ENCODE results near the gene DCDC1. TPM values are rescaled to one million over a fixed set of nuclear protein-coding genes. Genes with fewer than 3 reads are reported as not detected.

DCDC1 gene
- total and polyA plus RNA-seq, 9 of the 15 experiments (the other 6 are each of a cell fraction or from before 2014, with no cell fraction given): 0.05 to 0.18 (median 0.08) TPM; not detected in 3

DNA sequence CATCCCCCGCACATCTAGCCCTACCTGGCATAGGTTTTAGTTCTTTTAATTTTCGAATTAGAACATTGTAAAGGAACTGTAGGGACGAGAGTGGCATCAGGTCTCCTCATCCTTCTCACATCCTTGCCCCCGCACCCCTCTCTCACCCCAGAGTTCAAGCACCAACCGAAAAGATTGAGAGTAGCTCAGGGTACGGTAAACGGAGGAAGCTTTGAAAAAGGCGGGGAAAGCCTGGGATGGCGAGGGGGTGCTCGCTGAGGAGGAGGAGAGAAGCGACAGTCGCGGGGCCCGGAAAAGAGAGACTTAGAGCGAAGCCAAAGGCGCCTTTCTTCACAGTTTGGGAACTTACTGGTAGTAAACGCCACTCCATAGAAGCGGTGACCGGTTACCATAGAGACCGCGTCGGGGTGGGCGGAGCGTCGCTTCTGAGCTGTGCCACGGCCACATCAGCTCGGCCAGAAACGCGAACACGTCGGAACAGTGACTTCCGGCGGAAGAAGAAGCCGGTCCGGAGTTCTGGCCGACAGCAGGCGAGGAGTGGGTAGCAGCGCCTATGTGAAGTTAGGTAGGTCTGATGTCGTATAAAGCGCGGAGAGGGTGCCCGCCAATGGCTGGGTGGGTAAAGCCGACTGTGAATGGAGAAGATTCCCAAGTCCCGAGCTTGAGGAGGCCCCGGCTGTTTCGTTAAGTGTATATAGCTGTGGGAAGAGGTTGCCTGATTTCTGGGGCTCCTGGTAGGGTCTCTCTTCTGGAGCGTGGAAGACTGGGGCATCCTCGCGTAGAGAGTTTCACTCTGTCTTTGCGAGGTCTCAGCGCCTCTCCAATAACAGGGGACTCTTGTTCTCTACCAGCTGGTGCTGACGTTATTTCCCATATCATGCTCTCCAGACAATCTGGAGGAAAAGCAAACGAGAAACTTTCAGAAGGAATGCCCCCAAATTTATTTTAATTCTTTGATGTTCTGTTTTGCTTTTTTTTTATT lies at the start of gene DCDC1, which contains the start of gene DNAJC24 (continued):
- TF ChIP-seq ARID3B (CRISPR knock-in tag; IDR thresholded peaks at IDR 0.05; ENCODE audit: borderline replicate concordance) (no peak), HDAC1 (IDR thresholded peaks at IDR 0.05) (peak in 1 of 2 experiments; percentile 64; a peak in 1 of 4 replicates), ARHGAP35 (IDR thresholded peaks at IDR 0.05; ENCODE audit: partially characterized antibody) (no peak), NRF1 (conservative IDR thresholded peaks at IDR 0.05 in 1 of 2, IDR thresholded peaks at IDR 0.05 in 1 of 2) (peak in 1 of 2 experiments; percentile 36; a peak in 1 of 4 replicates), PCBP2 (IDR thresholded peaks at IDR 0.05; ENCODE audit: low read depth, low read length, poor library complexity, severe bottlenecking) (no peak), MED1 (CRISPR knock-in tag; IDR thresholded peaks at IDR 0.05; ENCODE audit: borderline replicate concordance) (no peak), GTF3C2 (IDR thresholded peaks at IDR 0.05; ENCODE audit: borderline replicate concordance, extremely low read depth, insufficient read length) (no peak), MCM3 (IDR thresholded peaks at IDR 0.05) (no peak), NONO (IDR thresholded peaks at IDR 0.05; ENCODE audit: low read depth in 2 of 2, low read length in 1 of 2) (no peak), NFXL1 (CRISPR knock-in tag; IDR thresholded peaks at IDR 0.05) (no peak), IFI16 (CRISPR knock-in tag; IDR thresholded peaks at IDR 0.05) (no peak), NFRKB (IDR thresholded peaks at IDR 0.05; ENCODE audit: low read depth) (no peak), ZNF165 (CRISPR knock-in tag; IDR thresholded peaks at IDR 0.05; ENCODE audit: borderline replicate concordance) (no peak), SRSF7 (optimal IDR thresholded peaks at IDR 0.05; ENCODE audit: low read depth, low read length) (no peak), RBFOX2 (IDR thresholded peaks at IDR 0.05; ENCODE audit: low read depth, low read length) (peak; percentile 83), ZFP36 (IDR thresholded peaks at IDR 0.05; ENCODE audit: low read depth, low read length, partially characterized antibody) (no peak), ZBTB34 (CRISPR knock-in tag; IDR thresholded peaks at IDR 0.05) (no peak)
- TF ChIP-seq, protein P1, sequence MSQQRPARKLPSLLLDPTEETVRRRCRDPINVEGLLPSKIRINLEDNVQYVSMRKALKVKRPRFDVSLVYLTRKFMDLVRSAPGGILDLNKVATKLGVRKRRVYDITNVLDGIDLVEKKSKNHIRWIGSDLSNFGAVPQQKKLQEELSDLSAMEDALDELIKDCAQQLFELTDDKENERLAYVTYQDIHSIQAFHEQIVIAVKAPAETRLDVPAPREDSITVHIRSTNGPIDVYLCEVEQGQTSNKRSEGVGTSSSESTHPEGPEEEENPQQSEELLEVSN (IDR thresholded peaks at IDR 0.05; ENCODE audit: borderline replicate concordance in 1 of 2, extremely low read depth in 1 of 2, insufficient read depth in 1 of 2, insufficient read length in 1 of 2, low read depth in 1 of 2, low read length in 1 of 2, poor library complexity in 1 of 2, severe bottlenecking in 1 of 2): no peak

All from K562 (cell line).